H9 (cell line): ENCODE results near the gene PAOX. TPM values are rescaled to one million over a fixed set of nuclear protein-coding genes. Genes with fewer than 3 reads are reported as not detected.

Source experiments
- DNase-seq: peaks from one replicate; pipeline ENCODE4 v3.0.0-alpha.2; 2017
- H2AFZ ChIP-seq: one replicate; pipeline ENCODE4 v1.6.1; 2013; ENCODE audit warnings: mild to moderate bottlenecking, low read length, control low read depth, moderate library complexity
- H2AK5ac ChIP-seq: 2 replicates; pipeline ENCODE4 v1.6.1; 2013; ENCODE audit warnings: low read length, control low read depth, mixed read lengths; ENCODE audit not compliant: insufficient read length
- H2BK120ac ChIP-seq: one replicate; pipeline ENCODE4 v1.6.1; 2013; ENCODE audit warnings: low read depth, mild to moderate bottlenecking, low read length, control low read depth, inconsistent platforms; ENCODE audit not compliant: poor library complexity, severe bottlenecking
- H2BK12ac ChIP-seq: 2 replicates; pipeline ENCODE4 v1.6.1; 2013; ENCODE audit warnings: low read length, control low read depth, mixed read lengths, low read depth; ENCODE audit not compliant: insufficient read length
- H2BK15ac ChIP-seq: 2 replicates; pipeline ENCODE4 v1.6.1; 2013; ENCODE audit warnings: low read depth, low read length, control low read depth
- H2BK20ac ChIP-seq: one replicate; pipeline ENCODE4 v1.6.1; 2013; ENCODE audit warnings: low read depth, mild to moderate bottlenecking, low read length, control low read depth, inconsistent platforms; ENCODE audit not compliant: poor library complexity, severe bottlenecking
- H2BK5ac ChIP-seq: 2 replicates; pipeline ENCODE4 v1.6.1; 2013; ENCODE audit warnings: low read length, control low read depth, mixed read lengths; ENCODE audit not compliant: insufficient read length
- H3K14ac ChIP-seq: 2 replicates; pipeline ENCODE4 v1.6.1; 2013; ENCODE audit warnings: low read length, control low read depth; ENCODE audit not compliant: insufficient read depth
- H3K18ac ChIP-seq: 2 replicates; pipeline ENCODE4 v1.6.1; 2013; ENCODE audit warnings: low read depth, mild to moderate bottlenecking, mixed read lengths, low read length, control low read depth; ENCODE audit not compliant: insufficient read length
- H3K23ac ChIP-seq: 2 replicates; pipeline ENCODE4 v1.6.1; 2013; ENCODE audit warnings: low read length, control low read depth, mixed read lengths, low read depth; ENCODE audit not compliant: insufficient read length
- H3K23me2 ChIP-seq: 2 replicates; pipeline ENCODE4 v1.6.1; 2013; ENCODE audit warnings: low read depth, mild to moderate bottlenecking, mixed read lengths, low read length, control low read depth; ENCODE audit not compliant: insufficient read length, poor library complexity, severe bottlenecking
- H3K27ac ChIP-seq: 2 replicates; pipeline ENCODE4 v1.5.1; 2013; ENCODE audit warnings: low read length, control low read depth, mixed read lengths, low read depth; ENCODE audit not compliant: insufficient read length
- H3K27me3 ChIP-seq: 2 replicates; pipeline ENCODE4 v1.6.1; 2013; ENCODE audit warnings: low read length, control low read depth, inconsistent platforms; ENCODE audit not compliant: insufficient read depth
- H3K4ac ChIP-seq: 2 replicates; pipeline ENCODE4 v1.6.1; 2013; ENCODE audit warnings: low read depth, mild to moderate bottlenecking, control low read depth, inconsistent platforms, low read length, moderate library complexity
- H3K4me1 ChIP-seq: 2 replicates; pipeline ENCODE4 v1.6.1; 2013; ENCODE audit warnings: low read length, control low read depth, inconsistent platforms; ENCODE audit not compliant: insufficient read depth
- H3K4me2 ChIP-seq: 2 replicates; pipeline ENCODE4 v1.6.1; 2013; ENCODE audit warnings: low read length, control low read depth, mixed read lengths; ENCODE audit not compliant: insufficient read length, insufficient read depth
- H3K56ac ChIP-seq: 2 replicates; pipeline ENCODE4 v1.6.1; 2013; ENCODE audit warnings: low read depth, mild to moderate bottlenecking, mixed read lengths, low read length, control low read depth; ENCODE audit not compliant: insufficient read length
- H3K79me1 ChIP-seq: 2 replicates; pipeline ENCODE4 v1.6.1; 2013; ENCODE audit warnings: low read depth, mild to moderate bottlenecking, moderate library complexity, low read length, control low read depth, inconsistent platforms; ENCODE audit not compliant: insufficient read depth, poor library complexity, severe bottlenecking
- H3K79me2 ChIP-seq: 2 replicates; pipeline ENCODE4 v1.6.1; 2013; ENCODE audit warnings: low read length, control low read depth, inconsistent platforms; ENCODE audit not compliant: insufficient read depth
- H3K9ac ChIP-seq: 2 replicates; pipeline ENCODE4 v1.6.1; 2013; ENCODE audit warnings: low read length, control low read depth, mixed read lengths; ENCODE audit not compliant: insufficient read length; ENCODE audit errors: extremely low read depth
- H3K9me3 ChIP-seq: one replicate; pipeline ENCODE4 v1.6.1; 2013; ENCODE audit warnings: low read depth, low read length, inconsistent platforms; ENCODE audit not compliant: control insufficient read depth
- H3T11ph ChIP-seq: one replicate; pipeline ENCODE4 v1.6.1; 2013; ENCODE audit warnings: mild to moderate bottlenecking, low read length, control low read depth, inconsistent platforms
- H4K20me1 ChIP-seq: one replicate; pipeline ENCODE4 v1.6.1; 2013; ENCODE audit not compliant: control insufficient read depth, insufficient read length, insufficient read depth
- H4K5ac ChIP-seq: 2 replicates; pipeline ENCODE4 v1.6.1; 2013; ENCODE audit warnings: low read depth, mild to moderate bottlenecking, mixed read lengths, low read length, control low read depth; ENCODE audit not compliant: insufficient read length
- H4K8ac ChIP-seq: replicated peaks from 2 replicates; pipeline ENCODE4 v1.6.1; 2013; ENCODE audit warnings: low read length, control low read depth, mixed read lengths, low read depth; ENCODE audit not compliant: insufficient read length
- H4K91ac ChIP-seq: 2 replicates; pipeline ENCODE4 v1.6.1; 2013; ENCODE audit warnings: low read depth, mild to moderate bottlenecking, moderate library complexity, mixed read lengths, low read length, control low read depth; ENCODE audit not compliant: insufficient read length
- H3K27ac Mint-ChIP-seq, 3 experiments: 2 replicates in 2 of 3; 3 replicates in 1 of 3; pipeline ENCODE4 v1.8.0; 2020 to 2021; ENCODE audit warnings: mixed read lengths in 3 of 3, mild to moderate bottlenecking in 1 of 3, moderate library complexity in 1 of 3
- H3K27me3 Mint-ChIP-seq: 2 replicates; pipeline ENCODE4 v1.8.0; 2021; ENCODE audit warnings: low read depth, mild to moderate bottlenecking, moderate library complexity, mixed read lengths
- H3K36me3 Mint-ChIP-seq, 3 experiments: 2 replicates in 2 of 3; 3 replicates in 1 of 3; pipeline ENCODE4 v1.8.0; 2020 to 2021; ENCODE audit warnings: low read depth in 3 of 3, mixed read lengths in 3 of 3; ENCODE audit not compliant: insufficient read depth in 1 of 3
- H3K4me1 Mint-ChIP-seq, 2 experiments: 2 replicates each; pipeline ENCODE4 v1.8.0; 2020; ENCODE audit warnings: mixed read lengths in 2 of 2
- H3K4me3 Mint-ChIP-seq, 2 experiments: 2 replicates in 1 of 2; 3 replicates in 1 of 2; pipeline ENCODE4 v1.8.0; 2020 to 2021; ENCODE audit warnings: mild to moderate bottlenecking in 2 of 2, mixed read lengths in 2 of 2, moderate library complexity in 1 of 2
- H3K9me3 Mint-ChIP-seq, 2 experiments: 2 replicates in 1 of 2; 3 replicates in 1 of 2; pipeline ENCODE4 v1.8.0; 2020; ENCODE audit warnings: mild to moderate bottlenecking in 2 of 2, mixed read lengths in 2 of 2, moderate library complexity in 1 of 2
- WGBS: extraction: QIAGEN DNeasy Blood & Tissue Kit; methylation state at CpG from one replicate; pipeline ENCODE4 v1.1.7; 2013; ENCODE audit warnings: missing lambda C conversion rate, low lambda C conversion rate, mixed read lengths; ENCODE audit not compliant: insufficient read length; ENCODE audit errors: extremely low coverage; 5-methylcytosine and 5-hydroxymethylcytosine counted together
- total RNA-seq: library from RNA; stranded (reverse); gene quantifications from 2 replicates; pipeline ENCODE4 v1.2.1, GENCODE V29; 2021
- TF ChIP-seq, protein P1 (sequence below): fragments of 200-600 bp; sonication (generic); conservative IDR thresholded peaks from 3 replicates; pipeline ENCODE4 v1.8.0; 2021; ENCODE audit warnings: antibody characterized with exemption, mild to moderate bottlenecking

Gene PAOX
- total RNA-seq, 1 experiment from 2014 or later = 5.6 TPM

DNA sequence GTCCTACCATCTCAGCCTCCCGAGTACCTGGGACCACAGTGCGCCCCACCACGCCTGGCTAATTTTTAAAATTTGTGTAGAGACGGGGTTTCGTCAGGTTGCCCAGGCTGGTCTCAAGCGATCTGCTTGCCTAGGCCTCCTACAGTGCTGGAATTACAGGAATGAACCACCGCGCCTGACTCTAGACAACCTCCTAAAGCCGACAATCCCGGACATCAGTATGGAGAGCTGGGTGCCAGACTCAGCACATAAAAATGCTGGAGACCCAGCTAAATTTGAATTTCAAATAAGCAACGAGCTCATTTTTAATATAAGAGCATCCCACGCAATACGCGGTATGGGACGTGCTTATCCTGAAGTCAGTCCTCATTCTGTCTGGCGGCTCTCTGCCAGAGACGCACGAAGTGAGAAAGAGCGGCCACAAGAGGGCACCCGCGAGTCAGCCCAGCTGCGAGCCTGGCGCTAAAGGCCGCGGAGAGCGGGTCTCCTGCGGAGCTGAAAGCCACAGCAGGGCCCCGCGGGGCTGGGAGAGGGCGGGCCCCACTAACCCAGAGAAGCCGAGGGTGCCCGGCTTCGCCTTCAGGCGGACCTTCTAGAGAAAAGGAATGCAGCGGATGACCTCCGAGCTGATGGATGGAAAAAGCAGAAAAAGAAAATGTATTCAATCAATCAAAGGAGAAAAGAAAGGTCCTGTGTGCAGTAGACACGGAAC is 49.4 kb upstream of the PAOX start:
- Histone ChIP-seq H4K20me1 (no peaks in the 10 kb centered on the region), H3K9ac (no peak overlapping the region), H3K27me3 (peaks cover 29% of the 10 kb centered on the region; the same call in 1 of the 2 replicates), H2BK120ac (no peak overlapping the region), H3K4ac (no peak overlapping the region), H3K4me2 (peak overlapping the region; percentile 22), H2BK5ac (no peak overlapping the region), H4K5ac (no peak overlapping the region), H3K14ac (no peak overlapping the region), H2BK12ac (no peak overlapping the region), H3K18ac (no peak overlapping the region), H3K79me1 (no peaks in the 10 kb centered on the region), H3K23me2 (peaks cover 19% of the 10 kb centered on the region), H3K79me2 (no peaks in the 10 kb centered on the region), H3K27ac (no peak overlapping the region), H3K9me3 (no peaks in the 10 kb centered on the region), H2AK5ac (no peak overlapping the region), H3K4me1 (no peaks in the 10 kb centered on the region; the same call in 1 of the 2 replicates), H3K23ac (no peak overlapping the region), H2BK15ac (no peak overlapping the region), H4K91ac (no peak overlapping the region), H3K56ac (no peak overlapping the region), H4K8ac (no peak overlapping the region), H3T11ph (no peak overlapping the region), H2AFZ (no peak overlapping the region), H2BK20ac (no peak overlapping the region)
- Mint-ChIP-seq H3K27me3 (peaks cover 91% of the 10 kb centered on the region), H3K9me3 (peaks cover 13% of the 10 kb centered on the region in 2 experiments), H3K27ac (no peak overlapping the region; a peak in 1 of 7 replicates), H3K36me3 (no peaks in the 10 kb centered on the region; a peak in 1 of 7 replicates), H3K4me3 (peak overlapping the region; percentile 26 to 44; a peak in 4 of 5 replicates), H3K4me1 (peaks cover 14 to 28% of the 10 kb centered on the region in 2 experiments)
- WGBS = no CpG with 5 or more reads among the region's 37 CpGs
- DNase-seq = peak; percentile 87
- TF ChIP-seq, protein P1, sequence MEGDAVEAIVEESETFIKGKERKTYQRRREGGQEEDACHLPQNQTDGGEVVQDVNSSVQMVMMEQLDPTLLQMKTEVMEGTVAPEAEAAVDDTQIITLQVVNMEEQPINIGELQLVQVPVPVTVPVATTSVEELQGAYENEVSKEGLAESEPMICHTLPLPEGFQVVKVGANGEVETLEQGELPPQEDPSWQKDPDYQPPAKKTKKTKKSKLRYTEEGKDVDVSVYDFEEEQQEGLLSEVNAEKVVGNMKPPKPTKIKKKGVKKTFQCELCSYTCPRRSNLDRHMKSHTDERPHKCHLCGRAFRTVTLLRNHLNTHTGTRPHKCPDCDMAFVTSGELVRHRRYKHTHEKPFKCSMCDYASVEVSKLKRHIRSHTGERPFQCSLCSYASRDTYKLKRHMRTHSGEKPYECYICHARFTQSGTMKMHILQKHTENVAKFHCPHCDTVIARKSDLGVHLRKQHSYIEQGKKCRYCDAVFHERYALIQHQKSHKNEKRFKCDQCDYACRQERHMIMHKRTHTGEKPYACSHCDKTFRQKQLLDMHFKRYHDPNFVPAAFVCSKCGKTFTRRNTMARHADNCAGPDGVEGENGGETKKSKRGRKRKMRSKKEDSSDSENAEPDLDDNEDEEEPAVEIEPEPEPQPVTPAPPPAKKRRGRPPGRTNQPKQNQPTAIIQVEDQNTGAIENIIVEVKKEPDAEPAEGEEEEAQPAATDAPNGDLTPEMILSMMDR = peak; percentile 99
